Stimulated activated CD4-positive, alpha-beta T cell treated with anti-CD3 and anti-CD28 coated beads, Interleukin-4, amount 100 ng/mL, for 24 hours (primary cell): ENCODE measurements around the gene CYP17A1.
"Not testable (repeated sequence)": the region's sequence is repeated elsewhere in the genome, so short reads cannot be mapped to it uniquely, and the experiment has no call there.

ENCODE experiments used
- DNase-seq: peaks from one replicate; pipeline ENCODE4 v3.0.0-alpha.2; 2020

Gene CYP17A1, protein sequence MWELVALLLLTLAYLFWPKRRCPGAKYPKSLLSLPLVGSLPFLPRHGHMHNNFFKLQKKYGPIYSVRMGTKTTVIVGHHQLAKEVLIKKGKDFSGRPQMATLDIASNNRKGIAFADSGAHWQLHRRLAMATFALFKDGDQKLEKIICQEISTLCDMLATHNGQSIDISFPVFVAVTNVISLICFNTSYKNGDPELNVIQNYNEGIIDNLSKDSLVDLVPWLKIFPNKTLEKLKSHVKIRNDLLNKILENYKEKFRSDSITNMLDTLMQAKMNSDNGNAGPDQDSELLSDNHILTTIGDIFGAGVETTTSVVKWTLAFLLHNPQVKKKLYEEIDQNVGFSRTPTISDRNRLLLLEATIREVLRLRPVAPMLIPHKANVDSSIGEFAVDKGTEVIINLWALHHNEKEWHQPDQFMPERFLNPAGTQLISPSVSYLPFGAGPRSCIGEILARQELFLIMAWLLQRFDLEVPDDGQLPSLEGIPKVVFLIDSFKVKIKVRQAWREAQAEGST

DNA sequence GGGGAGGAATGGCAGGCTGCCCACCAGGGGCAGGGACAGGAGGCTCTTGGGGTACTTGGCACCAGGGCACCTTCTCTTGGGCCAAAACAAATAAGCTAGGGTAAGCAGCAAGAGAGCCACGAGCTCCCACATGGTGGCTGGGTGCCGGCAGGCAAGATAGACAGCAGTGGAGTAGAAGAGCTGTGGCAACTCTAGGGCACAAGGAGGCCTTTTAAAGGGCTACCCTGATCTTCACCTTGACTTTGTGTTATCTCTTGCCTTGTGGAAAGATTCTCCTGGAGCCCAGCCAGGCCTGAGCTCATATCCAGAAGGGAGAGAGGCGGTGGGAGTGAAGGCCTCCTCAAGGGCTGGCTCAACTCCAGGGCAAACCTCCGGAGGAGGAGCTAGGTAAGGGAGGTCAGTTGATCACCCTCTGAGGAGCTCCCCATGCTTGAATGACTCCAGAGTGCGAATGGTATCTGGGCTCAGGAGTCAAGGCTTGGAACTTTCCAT is at the start of gene CYP17A1:
CYP17A1 (minus strand) TSS at position 184 of the 492 bp plus-strand sequence; CDS start at position 132, 52 bp downstream.
- DNase-seq: no peak

DNA sequence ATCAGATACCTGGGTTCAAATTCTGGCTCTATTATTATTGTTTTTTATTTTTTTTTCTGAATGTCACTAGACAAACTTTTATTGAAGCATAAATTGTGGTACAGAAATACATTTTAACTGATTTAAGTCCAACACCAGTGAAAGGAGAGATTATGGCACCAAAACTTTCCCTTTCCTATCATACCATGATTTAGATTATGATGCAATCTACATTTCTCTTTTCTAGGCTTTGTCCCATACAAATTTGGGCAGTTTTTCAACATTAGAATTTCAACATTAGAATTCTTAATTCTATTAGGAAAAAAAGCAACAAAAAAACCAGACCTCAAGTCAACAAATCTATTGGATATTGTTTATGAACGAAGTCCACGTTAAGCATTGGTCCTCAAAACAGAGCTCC is 43.0 kb upstream of the CYP17A1 start:
- no peak for DNase-seq

DNA sequence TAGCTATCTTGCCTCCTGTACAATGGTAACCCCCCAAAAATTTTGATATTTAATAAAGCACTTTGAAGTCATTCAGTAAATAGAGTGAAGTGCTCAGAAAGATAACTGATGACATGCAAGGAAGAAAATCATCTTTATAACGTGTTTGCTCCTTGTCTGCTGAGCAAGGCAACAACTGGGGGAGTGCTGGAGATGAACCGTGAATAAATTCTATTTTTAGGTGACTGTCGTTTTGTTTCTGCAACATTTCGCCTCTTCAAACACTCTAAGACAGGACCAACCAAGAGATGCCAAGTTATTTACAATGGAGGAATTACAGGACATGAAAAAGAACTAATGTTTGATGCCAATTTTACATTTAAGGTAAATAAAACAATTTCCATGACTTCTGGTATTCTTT is 41.4 kb upstream of the CYP17A1 start:
- DNase-seq: no peak

DNA sequence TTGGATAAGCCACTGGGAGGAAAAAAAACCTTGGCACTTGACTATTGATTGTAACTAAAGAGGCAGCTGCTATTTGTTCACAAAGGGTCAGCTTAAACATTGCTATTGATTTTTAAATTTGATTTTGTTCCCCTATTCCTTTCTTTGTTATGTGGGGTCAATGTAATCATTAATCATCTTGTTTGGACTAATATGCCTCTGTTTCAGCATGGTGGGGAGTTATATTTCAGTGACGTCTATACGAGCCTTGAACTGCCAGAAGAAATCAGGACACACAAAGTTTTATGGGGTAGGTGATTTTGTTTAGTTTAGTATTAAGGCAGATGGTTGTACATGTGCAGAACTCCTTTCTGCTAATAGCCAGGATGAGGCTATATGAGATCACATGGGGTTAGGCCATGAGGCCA is 39.5 kb upstream of the CYP17A1 start:
- no peak for DNase-seq

DNA sequence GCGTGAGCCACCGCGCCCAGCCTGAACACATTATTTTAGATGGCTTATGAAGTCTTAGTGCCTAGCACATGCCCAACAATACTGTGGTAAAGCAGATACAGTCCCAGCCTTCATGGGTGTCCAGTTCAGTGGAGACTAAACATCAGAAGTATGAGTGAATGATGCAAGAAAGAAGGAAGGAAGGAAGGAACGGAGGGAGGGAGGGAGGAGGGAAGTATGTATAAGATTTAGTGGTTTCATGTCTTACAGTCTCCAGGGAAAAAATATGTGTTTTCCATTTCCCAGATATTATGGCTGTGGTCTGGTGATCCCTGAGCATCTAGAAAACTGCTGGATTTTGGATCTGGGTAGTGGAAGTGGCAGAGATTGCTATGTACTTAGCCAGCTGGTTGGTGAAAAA is 35.0 kb upstream of the CYP17A1 start:
- DNase-seq: no peak

DNA sequence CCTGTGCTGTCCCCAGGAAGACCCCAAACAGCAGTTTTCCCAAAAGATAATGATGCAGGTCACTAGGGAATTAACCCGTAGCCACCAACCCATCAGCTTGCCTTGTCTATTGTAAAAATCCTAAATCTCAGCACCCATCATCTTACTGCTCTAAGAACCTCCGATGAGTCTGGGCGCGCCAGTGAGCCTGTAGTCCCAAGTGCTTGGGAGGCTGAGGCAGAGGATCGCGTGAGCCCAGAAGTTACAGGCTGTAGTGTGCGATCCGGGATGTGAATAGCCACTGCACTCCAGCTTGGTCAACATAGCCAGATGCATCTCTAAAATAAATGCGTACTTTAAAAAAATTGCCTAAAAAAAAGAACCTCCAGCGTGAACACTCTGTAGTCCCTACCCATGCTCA is 33.0 kb upstream of the CYP17A1 start:
- no peak for DNase-seq

DNA sequence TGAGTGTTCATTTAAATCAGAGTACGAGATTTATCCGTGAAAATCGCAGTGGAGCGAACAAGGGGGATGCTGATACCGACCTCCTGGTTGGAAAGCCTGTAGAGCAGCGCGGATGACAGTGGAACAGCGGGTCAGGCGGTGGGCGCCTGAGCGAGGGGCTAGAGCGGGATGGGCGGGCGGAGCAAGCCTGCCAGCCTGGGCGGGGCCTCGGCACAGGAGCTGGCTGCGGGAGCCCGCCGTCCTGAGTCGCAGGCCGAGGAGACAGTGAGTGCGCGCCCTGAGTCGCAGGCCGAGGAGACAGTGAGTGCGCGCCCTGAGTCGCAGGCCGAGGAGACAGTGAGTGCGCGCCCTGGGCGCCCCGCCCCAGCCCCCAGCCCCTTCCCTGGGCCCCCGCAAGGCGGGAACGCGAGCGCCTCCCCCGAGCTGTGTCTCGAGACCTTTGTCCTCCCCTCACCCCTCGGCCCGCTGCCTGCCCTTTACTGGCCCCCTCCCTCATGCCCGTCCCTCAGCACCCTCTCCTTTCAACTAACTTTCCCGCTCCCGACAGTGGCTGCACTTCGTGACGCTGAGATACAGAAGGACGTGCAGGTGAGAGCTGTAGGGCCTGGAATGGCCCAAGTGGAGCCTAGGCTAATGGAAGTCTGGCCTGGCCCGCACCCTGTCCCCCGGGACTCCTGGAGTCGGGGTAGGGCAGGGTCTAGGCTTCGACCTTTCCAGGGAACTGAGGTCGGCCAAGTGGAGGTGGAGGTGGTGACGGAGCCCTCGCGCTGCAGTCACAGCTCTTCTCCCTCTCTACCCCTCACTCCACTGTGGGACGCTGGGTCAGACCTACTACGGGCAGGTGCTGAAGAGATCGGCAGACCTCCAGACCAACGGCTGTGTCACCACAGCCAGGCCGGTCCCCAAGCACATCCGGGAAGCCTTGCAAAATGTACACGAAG is 32.3 kb upstream of the CYP17A1 start, which contains the start of gene AS3MT:
AS3MT (plus strand) TSS at position 213 of the 941 bp plus-strand sequence; CDS start at position 336, 123 bp downstream.
- no peak for DNase-seq

DNA sequence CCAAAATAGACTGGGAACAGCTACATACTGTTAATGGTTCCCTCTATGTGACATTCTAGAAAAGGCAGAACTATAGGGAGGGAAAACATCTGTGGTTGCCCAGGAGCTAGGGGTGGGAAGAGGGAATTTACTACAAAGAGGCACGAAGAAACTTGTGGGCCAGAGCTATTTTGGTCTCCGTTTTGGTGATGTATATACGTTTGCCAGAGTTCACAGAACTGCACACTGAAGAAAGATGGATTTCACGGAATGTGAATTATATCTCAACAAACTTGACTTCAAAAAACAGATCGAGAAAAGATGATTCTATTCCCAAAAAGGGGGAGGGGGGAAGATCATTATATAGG is 31.7 kb upstream of the CYP17A1 start:
- DNase-seq: no peak

DNA sequence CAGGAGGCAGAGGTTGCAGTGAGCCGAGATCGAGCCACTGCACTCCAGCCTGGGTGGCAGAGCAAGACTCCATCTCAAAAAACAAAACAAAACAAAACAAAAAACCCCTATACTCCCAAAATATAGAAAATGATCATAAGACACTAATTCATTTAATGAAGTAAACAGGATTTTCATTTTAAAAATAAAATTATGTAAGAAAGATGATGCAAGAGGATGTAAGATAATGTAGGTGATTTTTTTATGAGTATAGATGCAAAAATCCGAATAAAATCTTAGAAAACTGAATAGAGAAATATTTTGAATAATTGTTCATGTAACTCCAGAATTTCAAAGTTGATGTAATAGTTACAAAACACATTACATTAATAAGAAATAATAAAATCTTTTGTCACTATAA is 28.4 kb upstream of the CYP17A1 start:
- no peak for DNase-seq

DNA sequence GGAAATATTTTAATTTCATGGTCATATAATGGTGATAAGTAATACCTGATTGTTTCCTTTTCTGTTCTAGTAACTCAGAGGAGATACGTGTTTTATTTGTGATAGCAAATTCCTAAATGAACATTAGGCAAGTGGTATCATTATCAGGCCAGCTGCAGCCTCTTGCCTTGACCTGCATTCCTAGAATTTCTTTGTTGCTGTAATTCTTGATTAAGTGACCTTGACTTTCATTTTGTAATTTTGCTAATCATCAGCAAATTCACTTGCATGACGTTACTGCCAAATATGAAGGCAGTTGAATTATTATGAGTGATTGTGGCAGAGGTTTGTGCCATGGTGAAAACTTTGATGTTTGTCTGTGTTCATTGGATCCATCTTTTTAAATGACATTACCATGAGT is 26.4 kb upstream of the CYP17A1 start:
- no peak for DNase-seq

DNA sequence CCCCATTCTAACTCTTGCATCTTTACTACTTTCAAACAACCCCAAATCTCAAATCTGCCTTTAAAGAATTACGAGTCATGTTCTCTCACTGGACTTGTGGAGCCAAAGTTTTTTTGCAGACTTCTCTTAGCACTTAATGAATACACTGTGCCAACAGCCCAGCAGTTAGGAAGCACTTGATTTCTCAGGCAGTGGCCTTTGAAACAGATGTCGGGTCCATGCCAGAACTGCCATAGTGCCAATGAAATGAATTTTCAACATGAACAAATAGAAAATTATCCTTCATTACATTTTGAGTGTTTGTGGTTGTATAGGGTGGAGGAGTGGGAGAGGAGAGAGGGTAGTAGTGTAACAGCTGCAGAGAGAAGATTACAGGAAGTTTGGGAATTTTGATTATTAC is 22.7 kb upstream of the CYP17A1 start:
- DNase-seq: no peak

DNA sequence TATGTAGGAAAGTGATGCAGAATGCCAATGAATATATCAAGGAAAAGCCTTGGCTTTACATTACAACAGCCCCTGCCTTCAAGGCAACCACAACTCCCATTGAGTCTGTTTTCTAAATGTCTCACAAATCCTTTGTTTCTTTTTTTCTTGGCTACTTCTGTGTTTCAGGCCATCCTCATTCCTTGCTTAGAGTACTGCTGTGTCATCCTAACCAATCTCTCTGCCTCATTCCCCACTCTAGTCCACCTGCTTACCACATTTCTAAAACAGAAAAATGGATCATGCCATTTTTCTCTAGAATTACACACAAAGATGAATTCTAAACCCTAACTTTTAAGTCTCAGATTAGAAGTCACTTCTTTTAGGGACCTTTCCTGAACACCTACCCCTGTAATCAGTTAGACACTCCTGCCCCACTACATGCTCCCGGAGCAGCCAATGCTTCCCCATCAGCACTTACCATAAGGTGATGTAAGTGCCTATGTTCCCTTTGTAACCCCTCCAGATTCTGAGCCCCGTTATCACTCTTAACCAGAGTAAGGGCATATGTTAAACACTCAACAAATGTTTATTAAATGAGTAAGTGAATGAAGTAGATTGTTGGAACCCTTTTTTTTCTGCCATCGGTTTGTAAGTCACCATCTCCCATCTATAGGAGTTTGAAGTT is 19.7 kb upstream of the CYP17A1 start:
- DNase-seq: no peak

DNA sequence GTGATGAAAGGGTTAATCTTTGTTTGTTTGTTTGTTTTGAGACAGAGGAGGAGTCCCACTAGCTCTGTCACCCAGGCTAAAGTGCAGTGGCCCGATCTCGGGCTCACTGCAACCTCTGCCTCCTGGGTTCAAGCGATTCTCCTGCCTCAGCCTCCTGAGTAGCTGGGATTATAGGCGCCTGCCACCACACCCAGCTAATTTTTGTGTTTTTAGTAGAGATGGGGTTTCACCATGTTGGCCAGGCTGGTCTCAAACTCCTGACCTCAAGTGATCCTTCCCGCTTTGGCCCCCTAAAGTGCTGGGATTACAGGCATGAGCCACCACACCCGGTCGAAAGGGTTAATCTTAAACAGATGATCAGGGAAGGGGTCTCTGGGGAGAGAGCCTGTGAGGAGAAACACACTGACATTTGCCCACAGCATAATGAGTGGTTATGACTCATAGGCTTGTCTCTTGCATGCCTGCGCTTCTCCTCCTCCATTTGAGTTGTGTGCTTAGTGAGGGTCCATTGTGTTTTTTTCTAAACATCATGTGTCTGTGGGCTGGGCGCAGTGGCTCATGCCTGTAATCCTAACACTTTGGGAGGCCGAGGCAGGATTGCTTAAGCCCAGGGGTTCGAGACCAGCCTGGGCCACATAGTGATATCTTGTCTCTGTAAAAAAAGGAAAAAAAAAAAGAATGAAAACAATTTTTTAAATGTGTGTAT is 18.7 kb upstream of the CYP17A1 start:
- DNase-seq: not testable (repeated sequence)

DNA sequence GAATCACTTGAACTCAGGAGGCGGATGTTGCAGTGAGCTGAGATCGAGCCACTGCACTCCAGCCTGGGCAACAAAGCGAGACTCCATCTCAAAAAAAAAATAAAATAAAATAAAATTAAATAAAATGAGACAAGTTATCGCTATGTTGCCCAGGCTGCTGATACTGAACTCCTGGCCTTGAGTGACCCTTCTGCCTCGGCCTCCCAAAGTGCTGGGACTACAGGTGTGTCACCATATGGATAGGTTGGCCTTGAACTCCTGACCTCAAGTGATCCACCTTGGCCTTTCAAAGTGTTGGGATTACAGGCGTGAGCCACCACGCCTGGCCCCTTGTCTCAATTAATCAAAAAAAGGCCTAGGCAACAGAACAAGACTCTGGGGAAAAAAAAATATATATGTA is 16.0 kb upstream of the CYP17A1 start:
- not testable (repeated sequence) for DNase-seq

DNA sequence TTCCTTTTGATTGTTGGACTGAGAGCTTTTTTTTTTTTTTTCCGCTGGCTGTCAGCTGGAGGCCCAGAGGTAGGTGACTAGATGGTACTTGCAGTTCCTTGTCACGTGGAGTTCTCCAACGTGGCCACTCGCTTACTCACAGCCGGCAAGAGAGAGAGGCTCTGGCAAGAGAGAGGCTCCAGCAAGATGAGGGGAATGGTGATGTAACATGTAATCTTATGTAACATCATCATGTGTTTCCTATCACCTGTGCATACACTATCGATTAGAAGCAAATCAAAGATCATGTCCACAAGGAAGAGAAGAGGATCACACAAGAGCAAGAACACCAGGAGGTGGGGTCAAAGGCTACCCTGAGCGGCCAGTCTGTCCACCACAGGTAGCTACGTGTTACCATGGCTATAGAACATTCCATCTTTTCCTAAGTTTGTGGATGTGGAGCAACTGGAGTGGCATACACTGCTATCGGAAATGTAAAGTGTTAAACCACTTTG is 12.9 kb upstream of the CYP17A1 start:
- DNase-seq: no peak

DNA sequence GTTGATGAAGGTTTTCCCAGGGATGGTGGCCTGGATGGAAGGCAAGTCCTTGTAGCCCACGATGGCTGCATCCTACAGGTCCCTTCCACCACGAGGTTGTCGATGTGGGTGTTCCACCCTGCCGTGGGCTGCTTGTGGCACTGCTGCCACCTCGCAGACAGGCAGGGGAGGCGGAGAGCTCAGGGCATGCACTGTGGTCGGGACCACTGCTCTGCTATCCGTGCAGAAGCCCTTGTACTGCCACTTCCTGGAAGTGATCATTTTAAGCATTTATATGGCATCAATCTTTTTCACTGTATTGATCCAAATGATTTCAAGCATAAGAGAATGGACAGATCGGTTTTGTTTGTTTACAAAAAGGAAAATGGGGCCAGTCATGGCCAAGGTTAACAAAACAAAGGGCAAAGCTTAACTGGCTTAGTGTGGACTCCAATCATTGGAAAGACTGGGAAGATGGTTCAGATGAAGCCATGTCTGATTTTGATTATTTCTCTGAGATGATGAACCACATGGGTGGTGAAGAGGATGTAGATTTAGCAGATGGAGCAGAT is 8.2 kb upstream of the CYP17A1 start:
- DNase-seq: no peak

DNA sequence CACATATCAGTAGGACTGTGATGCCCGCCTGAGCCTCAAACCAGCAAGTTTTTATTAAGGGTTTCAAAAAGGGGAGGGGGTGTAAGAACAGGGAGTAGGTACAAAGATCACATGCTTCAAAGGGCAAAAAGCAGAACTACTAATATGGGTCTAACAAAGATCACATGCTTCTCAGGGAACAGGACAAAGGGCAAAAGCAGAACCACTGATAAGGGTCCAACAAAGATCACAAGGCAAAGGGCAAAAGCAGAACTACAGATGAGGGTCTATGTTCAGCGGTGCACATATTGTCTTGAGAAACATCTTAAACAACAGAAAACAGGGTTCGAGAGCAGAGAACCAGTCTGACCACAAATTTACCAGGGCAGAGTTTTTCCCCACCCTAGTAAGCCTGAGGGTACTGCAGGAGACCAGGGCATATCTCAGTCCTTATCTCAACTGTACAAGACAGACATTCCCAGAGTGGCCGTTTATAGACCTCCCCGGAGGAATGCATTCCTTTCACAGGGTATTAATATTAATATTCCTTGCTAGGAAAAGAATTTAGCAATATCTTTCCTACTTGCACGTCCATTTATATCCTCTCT is 7.1 kb upstream of the CYP17A1 start:
- DNase-seq: not testable (repeated sequence)

DNA sequence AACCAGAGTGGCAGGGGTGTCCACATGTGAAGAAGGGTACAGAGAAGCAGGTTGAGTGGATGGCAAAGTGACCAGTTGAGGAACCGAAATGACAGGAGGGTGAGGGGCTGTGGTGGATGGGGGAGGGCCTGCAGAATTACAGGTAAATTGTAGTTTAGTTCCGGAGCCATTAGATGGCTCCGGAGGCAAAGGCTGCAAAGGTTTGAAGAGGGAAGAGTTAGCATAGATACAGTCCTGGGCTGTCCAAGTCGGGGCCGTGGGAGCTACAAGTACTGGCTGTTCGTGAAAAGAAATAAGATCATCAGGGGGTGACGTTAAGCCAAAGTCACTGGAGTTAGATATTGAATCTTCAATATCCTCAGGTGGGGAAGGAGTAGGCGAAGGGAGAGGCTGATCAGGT is 5.9 kb upstream of the CYP17A1 start:
- not testable (repeated sequence) for DNase-seq

DNA sequence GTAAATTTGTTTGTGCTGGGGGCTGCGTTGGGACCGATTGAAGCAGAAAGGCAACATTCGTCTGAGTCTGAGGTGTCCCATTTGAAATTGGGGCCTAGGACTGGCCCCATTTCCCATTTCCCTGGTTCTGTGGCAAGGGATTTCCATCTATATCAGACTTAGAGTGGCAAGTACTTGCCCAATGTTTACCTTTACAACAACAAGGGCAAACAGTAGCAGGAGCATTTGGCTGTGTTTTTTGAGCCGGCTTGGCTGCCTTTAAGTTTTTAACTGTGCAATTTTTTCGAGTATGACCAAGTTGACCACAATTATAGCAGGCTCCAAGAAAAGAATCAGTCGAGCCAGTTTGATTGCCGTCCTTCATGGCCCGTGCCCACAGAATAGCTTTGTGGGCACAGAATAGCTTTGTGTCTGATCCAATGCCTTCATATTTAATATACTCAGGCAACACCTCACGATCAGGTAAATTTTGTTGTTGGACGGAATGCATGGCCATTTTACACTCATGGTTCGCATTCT is 4.7 kb upstream of the CYP17A1 start:
- DNase-seq: no peak

DNA sequence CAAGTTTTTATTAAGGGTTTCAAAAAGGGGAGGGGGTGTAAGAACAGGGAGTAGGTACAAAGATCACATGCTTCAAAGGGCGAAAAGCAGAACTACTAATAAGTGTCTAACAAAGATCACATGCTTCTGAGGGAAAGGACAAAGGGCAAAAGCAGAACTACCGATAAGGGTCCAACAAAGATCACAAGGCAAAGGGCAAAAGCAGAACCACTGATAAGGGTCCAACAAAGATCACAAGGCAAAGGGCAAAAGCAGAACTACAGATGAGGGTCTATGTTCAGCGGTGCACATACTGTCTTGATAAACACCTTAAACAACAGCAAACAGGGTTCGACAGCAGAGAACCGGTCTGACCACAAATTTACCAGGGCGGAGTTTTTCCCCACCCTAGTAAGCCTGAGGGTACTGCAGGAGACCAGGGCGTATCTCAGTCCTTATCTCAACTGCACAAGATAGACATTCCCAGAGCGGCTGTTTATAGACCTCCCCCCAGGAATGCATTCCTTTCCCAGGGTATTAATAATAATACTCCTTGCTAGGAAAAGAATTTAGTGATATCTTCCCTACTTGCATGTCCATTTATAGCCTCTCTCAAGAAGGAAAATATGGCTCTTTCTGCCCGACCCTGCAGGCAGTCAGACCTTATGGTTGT is 1.2 kb upstream of the CYP17A1 start:
- not testable (repeated sequence) for DNase-seq
